Psoas muscle (tissue), 8 donors: Measurements from ENCODE around the gene CLEC16A. TPM values are rescaled to one million over a fixed set of nuclear protein-coding genes. Genes with fewer than 3 reads are reported as not detected.
A peak's percentile ranks its signal among the peaks of the same experiment; 100 is the strongest.

Source experiments
- ATAC-seq, 4 donors: fragments of 200-7000 bp; cut with Tn5 transposase; one replicate each; pipeline ENCODE4 v1.9.1; 2020; ENCODE audit warnings: moderate library complexity in 3 of 4, mild to moderate bottlenecking in 2 of 4
- DNase-seq, 2 donors: peaks; one replicate each; pipeline ENCODE4 v3.0.0-alpha.2; 2020
- H3K27ac ChIP-seq: fragments of 200-600 bp; one replicate; pipeline ENCODE4 v1.8.0; 2022
- H3K27me3 ChIP-seq, 3 donors: fragments of 200-600 bp in 1 of 3; one replicate each; pipeline versions ENCODE4 v1.6.1 to v1.8.0; 2013 to 2022; ENCODE audit warnings: low read length in 2 of 3, mild to moderate bottlenecking in 2 of 3, moderate library complexity in 1 of 3; ENCODE audit not compliant: insufficient read depth in 3 of 3
- H3K36me3 ChIP-seq, 2 donors: fragments of 200-600 bp in 1 of 2; one replicate each; pipeline versions ENCODE4 v1.6.1 to v1.8.0; 2013 to 2022; ENCODE audit warnings: low read depth in 1 of 2, mild to moderate bottlenecking in 1 of 2, moderate library complexity in 1 of 2; ENCODE audit not compliant: insufficient read depth in 1 of 2
- H3K4me1 ChIP-seq: fragments of 200-600 bp; one replicate; pipeline ENCODE4 v1.8.0; 2022
- H3K4me3 ChIP-seq: fragments of 200-600 bp; one replicate; pipeline ENCODE4 v1.8.0; 2022; ENCODE audit warnings: mild to moderate bottlenecking
- H3K9me3 ChIP-seq: fragments of 200-600 bp; one replicate; pipeline ENCODE4 v1.8.0; 2022
- WGBS, 3 donors: extraction: QIAGEN DNeasy Blood & Tissue Kit; methylation state at CpG; one replicate each; pipeline versions ENCODE4 v1.1.6 to v1.1.7; 2013; 5-methylcytosine and 5-hydroxymethylcytosine counted together
- intact Hi-C, 2 donors: fragments of 100-400 bp; cut with DNase I; formaldehyde crosslinking; loops; one replicate each; pipeline versions ENCODE4 v1.11.0 to v1.14.2; 2022
- polyA plus RNA-seq, 3 donors: library from polyadenylated mRNA; stranded (reverse); fragments of 200-250 nt; gene quantifications; one replicate each; pipeline ENCODE4 v1.2.3, GENCODE V29; 2013
- total RNA-seq, 4 donors: library from RNA; stranded (reverse); fragmentation: NEBNext Ultra II Directional in 2 of 4; extraction: Animal tissue kit (Norgen Biotek cat#: 25700) in 2 of 4; gene quantifications; one replicate each; pipeline versions ENCODE4 v1.2.1 to v1.2.4, GENCODE V29; 2021 to 2023
- TF ChIP-seq, protein P1 (sequence below): fragments of 200-600 bp; IDR thresholded peaks from one replicate; pipeline ENCODE4 v1.8.0; 2022; ENCODE audit warnings: antibody characterized with exemption
- donor health status: healthy with polysubstance abuse.
- donor health status: DM: no; HTN: no; CAD: no; lungs with moderate emphysema.
- donor health status: Bipolar disorder and iron deficiency.
- donor health status: healthy.
- donor health status: DM: yes; HTN: yes; CAD: no.
- donor health status: DM: no; HTN: no; CAD: no.
- donor health status: DM: no; HTN: no; CAD: no.
- donor health status: DM: yes; HTN: yes; CAD: no.

Gene CLEC16A
- total and polyA plus RNA-seq, 7 donors, result 13.1 to 28.1 (median 21.4) TPM

DNA sequence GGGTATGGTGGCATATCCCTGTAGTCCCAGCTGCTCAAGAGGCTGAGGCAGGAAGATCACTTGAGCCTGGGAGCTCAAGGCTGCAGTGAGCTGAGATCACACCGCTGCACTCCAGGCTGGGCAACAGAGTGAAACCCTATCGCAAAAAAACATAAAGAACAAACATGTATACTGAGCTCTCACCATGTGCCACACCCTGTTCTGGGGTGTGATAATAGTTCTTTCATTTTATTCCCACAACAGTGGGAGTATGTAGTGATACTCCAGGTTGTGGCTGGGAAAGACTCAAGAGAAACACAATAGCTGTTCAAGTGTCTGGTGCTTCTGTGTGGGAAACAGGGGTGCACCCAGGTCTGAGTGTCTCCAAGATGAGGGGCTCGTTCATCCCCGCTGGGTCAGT is 221.0 kb downstream of the CLEC16A start:
- Histone ChIP-seq H3K4me3 (no peak overlapping the region), H3K27ac (no peak overlapping the region), H3K36me3 (peaks cover 0 to 16% of the 10 kb centered on the region in 2 donors), H3K9me3 (no peaks in the 10 kb centered on the region), H3K4me1 (peaks cover 30% of the 10 kb centered on the region), H3K27me3 (no peaks in the 10 kb centered on the region)
- TF ChIP-seq, protein P1, sequence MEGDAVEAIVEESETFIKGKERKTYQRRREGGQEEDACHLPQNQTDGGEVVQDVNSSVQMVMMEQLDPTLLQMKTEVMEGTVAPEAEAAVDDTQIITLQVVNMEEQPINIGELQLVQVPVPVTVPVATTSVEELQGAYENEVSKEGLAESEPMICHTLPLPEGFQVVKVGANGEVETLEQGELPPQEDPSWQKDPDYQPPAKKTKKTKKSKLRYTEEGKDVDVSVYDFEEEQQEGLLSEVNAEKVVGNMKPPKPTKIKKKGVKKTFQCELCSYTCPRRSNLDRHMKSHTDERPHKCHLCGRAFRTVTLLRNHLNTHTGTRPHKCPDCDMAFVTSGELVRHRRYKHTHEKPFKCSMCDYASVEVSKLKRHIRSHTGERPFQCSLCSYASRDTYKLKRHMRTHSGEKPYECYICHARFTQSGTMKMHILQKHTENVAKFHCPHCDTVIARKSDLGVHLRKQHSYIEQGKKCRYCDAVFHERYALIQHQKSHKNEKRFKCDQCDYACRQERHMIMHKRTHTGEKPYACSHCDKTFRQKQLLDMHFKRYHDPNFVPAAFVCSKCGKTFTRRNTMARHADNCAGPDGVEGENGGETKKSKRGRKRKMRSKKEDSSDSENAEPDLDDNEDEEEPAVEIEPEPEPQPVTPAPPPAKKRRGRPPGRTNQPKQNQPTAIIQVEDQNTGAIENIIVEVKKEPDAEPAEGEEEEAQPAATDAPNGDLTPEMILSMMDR, result no peak
- ATAC-seq, result no peak
- no peak for DNase-seq
- intact Hi-C loops, result no loop called here
- 97 to 100% (median 98%) methylated on average over 4 of the region's 4 CpGs for WGBS, 3 donors

DNA sequence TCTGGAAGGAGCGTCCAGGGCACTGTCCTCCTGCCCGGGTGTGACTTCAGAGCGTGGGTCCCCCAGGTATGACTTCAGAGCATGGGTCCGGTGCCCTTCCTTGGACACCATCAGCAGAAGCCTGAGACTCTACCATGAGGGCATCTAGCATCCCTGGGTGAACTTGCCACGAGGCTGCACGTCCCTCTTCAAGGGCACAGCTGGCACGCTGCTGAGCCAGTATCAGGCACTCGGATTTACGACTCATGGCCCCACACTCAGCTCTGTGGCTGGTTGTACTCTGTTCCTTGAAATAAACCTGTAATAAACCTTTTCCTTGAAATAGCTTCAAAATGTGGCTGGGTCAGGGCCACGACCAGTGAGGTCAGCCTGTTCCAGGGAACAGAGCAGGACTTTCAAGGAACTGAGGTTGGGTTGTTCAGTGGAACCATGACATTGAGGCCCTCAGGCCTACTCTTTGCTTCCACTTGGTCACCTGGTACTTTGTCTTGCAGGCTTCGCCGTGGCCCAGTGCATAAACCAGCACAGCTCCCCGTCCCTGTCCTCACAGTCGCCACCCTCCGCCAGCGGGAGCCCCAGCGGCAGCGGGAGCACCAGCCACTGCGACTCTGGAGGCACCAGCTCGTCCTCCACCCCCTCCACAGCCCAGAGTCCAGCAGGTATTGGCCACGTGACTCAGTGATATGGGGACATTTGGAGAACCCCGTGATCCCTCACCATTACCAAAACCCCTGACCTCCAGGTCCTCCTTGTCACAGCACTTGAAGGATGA is 221.7 kb downstream of the CLEC16A start:
- Histone ChIP-seq H3K4me1 (peaks cover 30% of the 10 kb centered on the region), H3K27me3 (no peaks in the 10 kb centered on the region), H3K27ac (no peak overlapping the region), H3K4me3 (no peak overlapping the region), H3K36me3 (peaks cover 0 to 17% of the 10 kb centered on the region in 2 donors), H3K9me3 (no peaks in the 10 kb centered on the region)
- intact Hi-C loops, result no loop called here
- TF ChIP-seq, protein P1, result no peak
- DNase-seq, result peak in 1 of 2 donors; percentile 36
- ATAC-seq, result no peak
- 80 to 83% (median 81%) methylated on average over 22 of the region's 22 CpGs for WGBS, 3 donors

- ATAC-seq, result no peak
- TF ChIP-seq, protein P1, result no peak
- WGBS, 3 donors, result 53 to 71% (median 55%) methylated on average over 6 of the region's 6 CpGs
- Histone ChIP-seq H3K4me3 (no peak overlapping the region), H3K27me3 (no peaks in the 10 kb centered on the region), H3K27ac (no peak overlapping the region), H3K9me3 (no peaks in the 10 kb centered on the region), H3K4me1 (peaks cover 15% of the 10 kb centered on the region), H3K36me3 (peaks cover 0 to 22% of the 10 kb centered on the region in 2 donors)
- peak in 1 of 2 donors; percentile 14 for DNase-seq
- intact Hi-C loops, result no loop called here
Observed at GRCh38 chr16:11167581-11167980, 223.2 kb downstream of the CLEC16A start.

GRCh38 chr16:11168386-11169051 is 224.2 kb downstream of the CLEC16A start:
- H3K27ac ChIP-seq, result no peak overlapping the region
- 45 to 64% (median 63%) methylated on average over 9 of the region's 9 CpGs for WGBS, 3 donors
- no peak for DNase-seq

More at GRCh38 chr16:11168386-11169051, 224.2 kb downstream of the CLEC16A start:
- TF ChIP-seq, protein P1, result no peak
- peak in 3 of 4 donors; percentile 17 to 35 (median 20) for ATAC-seq
- Histone ChIP-seq H3K4me1 (peaks cover 6% of the 10 kb centered on the region), H3K4me3 (no peak overlapping the region), H3K27me3 (no peaks in the 10 kb centered on the region), H3K9me3 (no peaks in the 10 kb centered on the region), H3K36me3 (peaks cover 0 to 26% of the 10 kb centered on the region in 2 donors)
- intact Hi-C loops, result no loop called here
